ENCODE results near the gene KIAA1671.

GRCh38 chr22:25100948-25101347, 148.4 kb downstream of the KIAA1671 start:
- TF ChIP-seq TAF1 (IDR thresholded peaks at IDR 0.05; ENCODE audit: borderline replicate concordance, insufficient read depth, low read length) (no peak), POLR2AphosphoS5 (IDR thresholded peaks at IDR 0.05; ENCODE audit: low read depth, low read length) (no peak)

All from PFSK-1 (cell line).